Vagina (tissue), 2 donors: Measurements from ENCODE around the gene GREB1. TPM values are rescaled to one million over a fixed set of nuclear protein-coding genes. Genes with fewer than 3 reads are reported as not detected.

Source experiments
- DNase-seq, 2 donors: peaks; one replicate each; pipeline ENCODE4 v3.0.0-alpha.2; 2017; ENCODE audit errors: extremely low spot score in 2 of 2
- H3K27ac ChIP-seq: fragments of 200-600 bp; sonication (generic); one replicate; pipeline ENCODE4 v1.5.1; 2019
- H3K27me3 ChIP-seq: fragments of 200-600 bp; sonication (generic); one replicate; pipeline ENCODE4 v1.5.1; 2019
- H3K36me3 ChIP-seq, 2 donors: fragments of 200-600 bp; sonication (generic); one replicate each; pipeline ENCODE4 v1.5.1; 2017 to 2019
- H3K4me1 ChIP-seq: fragments of 200-600 bp; sonication (generic); one replicate; pipeline ENCODE4 v1.5.1; 2019
- H3K4me3 ChIP-seq, 2 donors: fragments of 200-600 bp; sonication (generic); 1 replicate in 1 of 2; 2 replicates in 1 of 2; pipeline ENCODE4 v1.5.1; 2016 to 2019
- H3K9me3 ChIP-seq: fragments of 200-600 bp; sonication (generic); one replicate; pipeline ENCODE4 v1.5.1; 2019
- POLR2A ChIP-seq, 2 donors: fragments of 450-650 bp; IDR thresholded peaks; one replicate each; pipeline ENCODE4 v1.6.1; 2017; ENCODE audit warnings: antibody characterized with exemption in 2 of 2, mild to moderate bottlenecking in 2 of 2, moderate library complexity in 2 of 2
- POLR2AphosphoS5 ChIP-seq, 2 donors: sonication (generic); formaldehyde crosslinking; IDR thresholded peaks; one replicate each; pipeline ENCODE4 v1.9.0; 2017; ENCODE audit warnings: antibody characterized with exemption in 2 of 2, mild to moderate bottlenecking in 2 of 2, low read depth in 1 of 2; ENCODE audit not compliant: insufficient read depth in 1 of 2
- intact Hi-C: fragments of 100-400 bp; cut with DNase I; formaldehyde crosslinking; loops from one replicate; pipeline ENCODE4 v1.15.1; 2023
- total RNA-seq: library from RNA; depleted of rRNA; stranded (reverse); fragments of >200 nt; gene quantifications from one replicate; pipeline ENCODE4 v1.2.3, GENCODE V29; 2016
- TF ChIP-seq, protein P1 (sequence below), 3 experiments: fragments of 450-650 bp in 2 of 3; fragments of 200-600 bp in 1 of 3; sonication (generic) in 1 of 3; IDR thresholded peaks; one replicate each; pipeline ENCODE4 v1.5.1; 2017 to 2019; ENCODE audit warnings: antibody characterized with exemption in 3 of 3, mild to moderate bottlenecking in 2 of 3, moderate library complexity in 2 of 3

The GREB1 gene
- total RNA-seq, 1 donor from 2014 or later: 35.4 TPM

DNA sequence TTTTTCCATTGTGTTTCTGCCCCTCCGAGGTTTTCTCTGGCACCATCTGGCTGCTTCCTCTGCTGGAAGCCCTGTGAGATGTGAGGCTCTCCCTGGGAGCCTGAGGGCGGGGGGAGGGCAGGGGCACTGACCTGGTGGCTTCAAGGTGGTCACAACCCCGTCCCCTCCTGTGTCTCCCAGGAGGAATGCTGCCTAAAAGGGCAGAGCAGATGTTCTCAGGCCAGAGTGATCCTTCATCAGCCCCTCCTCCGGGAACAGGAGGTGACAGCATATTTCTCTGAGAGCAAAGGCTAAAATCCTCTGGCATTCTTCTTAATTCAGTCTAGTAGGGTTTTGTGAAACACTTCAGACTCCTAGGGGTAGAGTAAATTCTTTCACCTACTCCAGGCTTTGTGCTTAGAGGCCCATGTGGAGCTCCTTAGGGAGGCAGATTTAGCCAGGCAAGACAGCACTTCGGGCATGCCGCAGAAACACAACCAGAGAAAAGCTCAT lies 18.3 kb upstream of the GREB1 start:
- Histone ChIP-seq H3K36me3 (no peaks in the 10 kb centered on the region), H3K4me1 (peaks cover 5% of the 10 kb centered on the region), H3K9me3 (no peaks in the 10 kb centered on the region), H3K27me3 (no peaks in the 10 kb centered on the region), H3K4me3 (no peak overlapping the region), H3K27ac (peak overlapping the region; percentile 3)
- DNase-seq: no peak
- TF ChIP-seq POLR2A (IDR thresholded peaks at IDR 0.05) (no peak), POLR2AphosphoS5 (IDR thresholded peaks at IDR 0.05; ENCODE audit: insufficient read depth in 1 of 2, low read depth in 1 of 2) (peak in 1 of 2 donors; percentile 47)
- intact Hi-C loops: no loop called here

DNA sequence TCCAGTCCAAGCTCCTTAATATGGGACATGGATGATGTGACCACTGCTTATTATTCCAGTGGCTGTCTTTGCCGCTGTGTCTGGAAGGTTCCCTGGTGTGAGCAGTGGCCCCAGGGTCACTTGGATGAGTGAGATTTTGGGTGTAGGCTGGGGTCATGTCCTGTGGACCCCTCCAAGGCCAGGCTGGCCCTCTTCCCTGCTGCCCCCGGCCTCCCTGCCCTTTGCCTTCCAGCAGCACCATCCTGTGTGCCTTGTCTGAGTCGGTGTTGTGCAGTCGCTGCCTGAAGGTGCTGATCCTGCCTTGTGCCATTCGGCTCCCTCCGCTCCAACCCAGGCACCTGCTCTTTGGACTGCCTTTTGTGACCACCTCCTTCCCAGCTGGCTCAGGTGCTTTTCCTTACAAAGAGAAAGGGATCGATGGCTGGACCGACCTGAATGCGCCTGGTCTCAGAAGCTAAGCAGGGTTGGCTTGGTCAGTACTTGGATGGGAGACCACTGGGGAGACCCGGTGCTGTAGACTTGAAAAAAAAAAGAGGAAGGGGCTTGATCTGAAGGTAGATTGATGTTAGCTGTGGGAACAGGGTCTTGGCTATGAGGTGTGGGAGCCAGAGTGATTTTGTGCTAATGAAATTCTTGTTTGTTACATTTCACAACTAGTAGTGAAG lies 16.7 kb upstream of the GREB1 start:
- Histone ChIP-seq H3K9me3 (no peaks in the 10 kb centered on the region), H3K4me1 (peaks cover 5% of the 10 kb centered on the region), H3K27ac (peak overlapping the region; percentile 3), H3K27me3 (no peaks in the 10 kb centered on the region), H3K36me3 (no peaks in the 10 kb centered on the region), H3K4me3 (no peak overlapping the region)
- intact Hi-C loops: no loop called here
- no peak for DNase-seq
- TF ChIP-seq POLR2AphosphoS5 (IDR thresholded peaks at IDR 0.05; ENCODE audit: insufficient read depth in 1 of 2, low read depth in 1 of 2): no peak
- TF ChIP-seq, protein P1, sequence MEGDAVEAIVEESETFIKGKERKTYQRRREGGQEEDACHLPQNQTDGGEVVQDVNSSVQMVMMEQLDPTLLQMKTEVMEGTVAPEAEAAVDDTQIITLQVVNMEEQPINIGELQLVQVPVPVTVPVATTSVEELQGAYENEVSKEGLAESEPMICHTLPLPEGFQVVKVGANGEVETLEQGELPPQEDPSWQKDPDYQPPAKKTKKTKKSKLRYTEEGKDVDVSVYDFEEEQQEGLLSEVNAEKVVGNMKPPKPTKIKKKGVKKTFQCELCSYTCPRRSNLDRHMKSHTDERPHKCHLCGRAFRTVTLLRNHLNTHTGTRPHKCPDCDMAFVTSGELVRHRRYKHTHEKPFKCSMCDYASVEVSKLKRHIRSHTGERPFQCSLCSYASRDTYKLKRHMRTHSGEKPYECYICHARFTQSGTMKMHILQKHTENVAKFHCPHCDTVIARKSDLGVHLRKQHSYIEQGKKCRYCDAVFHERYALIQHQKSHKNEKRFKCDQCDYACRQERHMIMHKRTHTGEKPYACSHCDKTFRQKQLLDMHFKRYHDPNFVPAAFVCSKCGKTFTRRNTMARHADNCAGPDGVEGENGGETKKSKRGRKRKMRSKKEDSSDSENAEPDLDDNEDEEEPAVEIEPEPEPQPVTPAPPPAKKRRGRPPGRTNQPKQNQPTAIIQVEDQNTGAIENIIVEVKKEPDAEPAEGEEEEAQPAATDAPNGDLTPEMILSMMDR (IDR thresholded peaks at IDR 0.05): no peak
- no peak for TF ChIP-seq POLR2A (IDR thresholded peaks at IDR 0.05)

DNA sequence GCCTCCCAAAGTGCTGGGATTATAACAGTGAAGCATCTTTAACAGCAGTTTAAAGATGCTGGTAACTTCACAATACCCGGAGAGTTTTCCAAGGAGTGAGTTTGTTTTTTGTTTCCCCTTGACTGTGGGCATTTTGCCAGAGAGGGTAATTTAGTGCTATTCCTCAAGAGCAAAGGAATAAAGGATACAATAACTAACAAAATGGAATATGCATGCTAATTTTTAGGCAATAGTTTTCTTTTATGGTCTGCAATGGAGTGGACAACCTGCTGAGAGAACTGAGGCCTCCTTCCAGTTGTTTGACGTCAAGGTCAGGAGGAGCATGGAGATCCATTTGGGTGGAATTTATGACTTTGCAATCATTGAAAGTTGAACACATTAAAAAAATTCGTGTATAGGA lies 15.9 kb upstream of the GREB1 start:
- intact Hi-C loops: no loop called here
- Histone ChIP-seq H3K4me3 (no peak overlapping the region), H3K27me3 (no peaks in the 10 kb centered on the region), H3K4me1 (peaks cover 4% of the 10 kb centered on the region), H3K27ac (no peak overlapping the region), H3K36me3 (no peaks in the 10 kb centered on the region), H3K9me3 (no peaks in the 10 kb centered on the region)
- TF ChIP-seq, protein P1 (IDR thresholded peaks at IDR 0.05): no peak
- no peak for TF ChIP-seq POLR2A (IDR thresholded peaks at IDR 0.05)
- TF ChIP-seq POLR2AphosphoS5 (IDR thresholded peaks at IDR 0.05; ENCODE audit: insufficient read depth in 1 of 2, low read depth in 1 of 2): no peak
- DNase-seq: no peak

DNA sequence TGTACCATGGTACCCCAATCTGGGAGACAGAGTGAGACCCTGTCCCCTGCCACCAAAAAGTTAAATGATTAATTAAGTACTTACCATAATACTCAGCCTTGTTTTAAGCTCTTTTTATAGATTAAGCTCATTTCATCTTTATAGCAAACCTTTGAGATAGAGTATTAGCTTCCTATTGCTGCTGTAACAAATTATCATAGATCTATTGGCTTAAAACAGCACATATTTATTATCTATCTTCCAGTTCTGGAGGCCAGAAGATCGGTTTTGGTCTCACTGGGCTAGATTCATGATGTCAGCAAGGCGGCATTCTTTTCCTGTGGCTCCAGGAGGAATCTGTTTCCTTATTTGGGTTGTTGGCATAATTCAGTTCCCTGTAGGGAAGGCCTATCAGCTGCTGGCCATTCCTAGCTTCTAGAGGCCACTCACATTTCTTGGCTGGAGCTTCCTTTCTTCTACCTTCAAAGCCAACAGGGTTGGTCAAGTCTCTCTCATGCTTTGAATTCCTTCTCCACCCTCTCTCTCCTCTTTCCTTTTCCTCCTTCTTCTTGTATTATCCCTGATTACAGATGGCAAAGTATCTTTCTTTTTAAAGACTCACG lies 13.7 kb upstream of the GREB1 start:
- DNase-seq: no peak
- no peak overlapping the region for H3K27ac ChIP-seq

DNA sequence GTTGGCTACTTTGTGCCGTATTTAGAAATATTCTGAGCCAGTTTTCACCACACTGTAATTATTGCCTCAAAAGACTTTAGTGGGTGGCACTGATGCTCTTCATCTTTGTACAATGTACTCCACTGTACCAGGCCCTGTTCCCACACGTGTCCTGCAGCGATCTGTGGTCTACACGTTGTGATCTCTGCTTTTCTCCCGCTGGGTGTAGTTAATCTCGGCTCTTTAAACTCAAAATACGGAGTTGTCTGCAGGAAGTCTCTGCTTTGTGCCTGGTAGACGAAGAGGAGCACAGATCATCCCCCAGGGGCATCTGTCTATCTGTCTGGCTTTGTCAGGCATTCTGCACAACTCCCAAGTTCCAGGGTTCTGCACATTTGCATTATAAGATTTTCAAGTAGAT lies 12.1 kb upstream of the GREB1 start:
- no peak overlapping the region for H3K27ac ChIP-seq
- H3K4me1 ChIP-seq: peaks cover 23% of the 10 kb centered on the region
- no peaks in the 10 kb centered on the region for H3K9me3 ChIP-seq
- no peak for TF ChIP-seq POLR2AphosphoS5 (IDR thresholded peaks at IDR 0.05; ENCODE audit: insufficient read depth in 1 of 2, low read depth in 1 of 2)
- TF ChIP-seq POLR2A (IDR thresholded peaks at IDR 0.05): no peak
- TF ChIP-seq, protein P1 (IDR thresholded peaks at IDR 0.05): no peak
- H3K36me3 ChIP-seq: no peaks in the 10 kb centered on the region
- intact Hi-C loops: no loop called here
- no peak for DNase-seq
- H3K4me3 ChIP-seq: no peak overlapping the region
- H3K27me3 ChIP-seq: no peaks in the 10 kb centered on the region

More for the DNA sequence above, 13.7 kb upstream of the GREB1 start:
- H3K36me3 ChIP-seq: no peaks in the 10 kb centered on the region
- TF ChIP-seq POLR2AphosphoS5 (IDR thresholded peaks at IDR 0.05; ENCODE audit: insufficient read depth in 1 of 2, low read depth in 1 of 2) (no peak), POLR2A (IDR thresholded peaks at IDR 0.05) (no peak)
- TF ChIP-seq, protein P1 (IDR thresholded peaks at IDR 0.05): no peak
- peaks cover 14% of the 10 kb centered on the region for H3K4me1 ChIP-seq
- intact Hi-C loops: no loop called here
- H3K4me3 ChIP-seq: no peak overlapping the region
- H3K27me3 ChIP-seq: no peaks in the 10 kb centered on the region
- H3K9me3 ChIP-seq: no peaks in the 10 kb centered on the region
